SK-N-SH (cell line): ENCODE measurements around the gene WDR75. TPM values are rescaled to one million over a fixed set of nuclear protein-coding genes. Genes with fewer than 3 reads are reported as not detected.

Experiments used
- CTCF ChIA-PET: fragments of 300-600, 350-600 bp; formaldehyde crosslinking; extraction: SDS; loops from one replicate; lab custom pipeline; 2021; lab: Yijun Ruan, JAX
- POLR2A ChIA-PET: fragments of 350-600 bp; sonication (Branson Sonifier 250); formaldehyde crosslinking; extraction: SDS; loops from one replicate; lab custom pipeline; 2020; ENCODE audit warnings: antibody characterized with exemption, inconsistent platforms; lab: Yijun Ruan, JAX
- DNase-seq: peaks from one replicate; pipeline ENCODE4 v3.0.0; 2012
- H2AFZ ChIP-seq: fragments of 200-600 bp; sonication (generic); 2 replicates; pipeline ENCODE4 v1.8.1; 2016; ENCODE audit warnings: antibody characterized with exemption, mild to moderate bottlenecking, low read depth
- H3F3A ChIP-seq: fragments of 200-600 bp; sonication (generic); replicated peaks from 2 replicates; pipeline ENCODE3; 2016; ENCODE audit warnings: antibody characterized with exemption, mild to moderate bottlenecking; ENCODE audit not compliant: insufficient read depth
- H3K27ac ChIP-seq, 2 experiments: fragments of 200-500 bp in 1 of 2; fragments of 200-600 bp in 1 of 2; sonication (Bioruptor generic) in 1 of 2; sonication (generic), shearing (Covaris generic) in 1 of 2; 2 replicates each; pipeline versions ENCODE4 v1.5.1 to v1.6.1; 2014 to 2016; ENCODE audit warnings: low read depth in 2 of 2, inconsistent platforms in 1 of 2, low read length in 1 of 2, mild to moderate bottlenecking in 1 of 2, mixed read lengths in 1 of 2
- H3K27me3 ChIP-seq: fragments of 200-600 bp; sonication (generic), shearing (Covaris generic); 2 replicates; pipeline ENCODE4 v1.6.1; 2016; ENCODE audit warnings: mixed run types; ENCODE audit not compliant: insufficient read depth
- H3K36me3 ChIP-seq, 2 experiments: fragments of 200-500 bp in 1 of 2; fragments of 200-600 bp in 1 of 2; sonication (Bioruptor generic) in 1 of 2; sonication (generic) in 1 of 2; replicated peaks in 1 of 2; 2 replicates each; pipeline versions ENCODE3 to v1.5.1; 2014 to 2016; ENCODE audit warnings: low read length in 1 of 2, mild to moderate bottlenecking in 1 of 2; ENCODE audit not compliant: insufficient read depth in 2 of 2, control insufficient read depth in 1 of 2
- H3K4me1 ChIP-seq, 2 experiments: fragments of 200-500 bp in 1 of 2; fragments of 200-600 bp in 1 of 2; sonication (Bioruptor generic) in 1 of 2; sonication (generic), shearing (Covaris generic) in 1 of 2; 2 replicates each; pipeline versions ENCODE4 v1.5.1 to v1.6.1; 2014 to 2016; ENCODE audit warnings: low read depth in 1 of 2, low read length in 1 of 2, mixed run types in 1 of 2; ENCODE audit not compliant: insufficient read depth in 2 of 2, control insufficient read depth in 1 of 2
- H3K4me2 ChIP-seq: fragments of 200-600 bp; sonication (generic), shearing (Covaris generic); 2 replicates; pipeline ENCODE4 v1.6.1; 2017; ENCODE audit warnings: mixed run types
- H3K4me3 ChIP-seq, 2 experiments: fragments of 200-500 bp in 1 of 2; fragments of 200-600 bp in 1 of 2; sonication (Bioruptor generic) in 1 of 2; sonication (generic), shearing (Covaris generic) in 1 of 2; 2 replicates each; pipeline versions ENCODE4 v1.5.1 to v1.8.1; 2014 to 2016; ENCODE audit warnings: low read depth in 2 of 2, inconsistent platforms in 1 of 2, low read length in 1 of 2, mild to moderate bottlenecking in 1 of 2, mixed read lengths in 1 of 2, moderate library complexity in 1 of 2
- H3K79me2 ChIP-seq: fragments of 200-600 bp; sonication (generic); 2 replicates; pipeline ENCODE4 v1.8.1; 2017; ENCODE audit warnings: mild to moderate bottlenecking; ENCODE audit not compliant: insufficient read depth
- H3K9ac ChIP-seq: fragments of 200-600 bp; sonication (generic); 2 replicates; pipeline ENCODE4 v1.6.1; 2017; ENCODE audit warnings: mixed run types
- H3K9me2 ChIP-seq: fragments of 200-600 bp; sonication (generic); 2 replicates; pipeline ENCODE4 v1.6.1; 2017; ENCODE audit warnings: mixed run types
- H3K9me3 ChIP-seq: fragments of 200-600 bp; sonication (generic); 2 replicates; pipeline ENCODE4 v1.6.1; 2017; ENCODE audit warnings: mixed run types, mild to moderate bottlenecking, moderate library complexity
- H4K20me1 ChIP-seq: fragments of 200-600 bp; sonication (generic); 2 replicates; pipeline ENCODE4 v1.6.1; 2017; ENCODE audit warnings: mild to moderate bottlenecking, mixed run types; ENCODE audit not compliant: insufficient read depth
- CHD2 ChIP-seq: fragments of 150-350 bp; IDR thresholded peaks from 2 replicates; pipeline ENCODE4 v1.6.1; 2018; ENCODE audit warnings: low read length; ENCODE audit not compliant: partially characterized antibody
- CTCF ChIP-seq: fragments of 200-600 bp; sonication (generic); IDR thresholded peaks from 2 replicates; pipeline ENCODE4 v1.6.1; 2017; ENCODE audit warnings: antibody characterized with exemption, mild to moderate bottlenecking, moderate library complexity
- EZH2phosphoT487 ChIP-seq: fragments of 200-600 bp; sonication (generic); IDR thresholded peaks from 2 replicates; pipeline ENCODE4 v1.6.1; 2017; ENCODE audit warnings: low read depth, mixed run types, mild to moderate bottlenecking, antibody characterized with exemption, moderate library complexity, borderline replicate concordance
- FOSL2 ChIP-seq: IDR thresholded peaks from 2 replicates; pipeline ENCODE4 v1.4.0; 2012; ENCODE audit warnings: low read depth, mild to moderate bottlenecking, moderate library complexity, borderline replicate concordance
- FOXM1 ChIP-seq: IDR thresholded peaks from 2 replicates; pipeline ENCODE4 v1.4.0; 2012; ENCODE audit warnings: low read depth, mild to moderate bottlenecking
- GABPA ChIP-seq: IDR thresholded peaks from 2 replicates; pipeline ENCODE4 v1.4.0; 2012; ENCODE audit warnings: low read depth, mild to moderate bottlenecking
- MXI1 ChIP-seq: IDR thresholded peaks from 2 replicates; pipeline ENCODE4 v1.6.1; 2012; ENCODE audit warnings: mild to moderate bottlenecking, low read depth, low read length, improper control_type of control experiment
- RAD21 ChIP-seq: IDR thresholded peaks from 2 replicates; pipeline ENCODE4 v1.6.1; 2012; ENCODE audit warnings: mild to moderate bottlenecking, low read length
- RCOR1 ChIP-seq: fragments of 150-350 bp; IDR thresholded peaks from 2 replicates; pipeline ENCODE4 v1.6.1; 2017; ENCODE audit warnings: antibody characterized with exemption, low read length
- REST ChIP-seq: IDR thresholded peaks from 2 replicates; pipeline ENCODE4 v1.6.1; 2012; ENCODE audit warnings: mild to moderate bottlenecking, low read depth, low read length, moderate library complexity
- RXRA ChIP-seq: IDR thresholded peaks from 2 replicates; pipeline ENCODE4 v1.4.0; 2012; ENCODE audit warnings: low read depth, mild to moderate bottlenecking, borderline replicate concordance
- SIN3A ChIP-seq: IDR thresholded peaks from 2 replicates; pipeline ENCODE4 v1.6.1; 2012; ENCODE audit warnings: low read depth, mild to moderate bottlenecking, low read length, moderate library complexity, borderline replicate concordance
- SMC3 ChIP-seq: IDR thresholded peaks from 2 replicates; pipeline ENCODE4 v1.6.1; 2012; ENCODE audit warnings: low read depth, low read length, improper control_type of control experiment
- TAF1 ChIP-seq: IDR thresholded peaks from 2 replicates; pipeline ENCODE4 v1.6.1; 2012; ENCODE audit warnings: low read depth, mild to moderate bottlenecking, low read length, moderate library complexity, borderline replicate concordance
- TEAD4 ChIP-seq: IDR thresholded peaks from 2 replicates; pipeline ENCODE4 v1.4.0; 2012; ENCODE audit warnings: mild to moderate bottlenecking, borderline replicate concordance; ENCODE audit not compliant: insufficient read depth
- ZBTB33 ChIP-seq: IDR thresholded peaks from 2 replicates; pipeline ENCODE4 v1.4.0; 2012; ENCODE audit warnings: low read depth, borderline replicate concordance
- WGBS: methylation state at CpG from one replicate; pipeline ENCODE4 v1.1.6; 2017; ENCODE audit warnings: low lambda C conversion rate; 5-methylcytosine and 5-hydroxymethylcytosine counted together
- polyA plus RNA-seq, 3 experiments: library from polyadenylated mRNA; depleted of rRNA; stranded (reverse); fragments of >200 nt; gene quantifications; 2 replicates each; pipeline ENCODE4 v1.2.3, GENCODE V29; 2012
- TF ChIP-seq, protein P1 (sequence below): fragments of 150-350 bp; IDR thresholded peaks from 2 replicates; pipeline ENCODE4 v1.6.1; 2016; ENCODE audit warnings: mild to moderate bottlenecking, low read depth, low read length
- TF ChIP-seq, protein P2 (sequence below): IDR thresholded peaks from 2 replicates; pipeline ENCODE4 v1.4.0; 2012; ENCODE audit warnings: low read depth, borderline replicate concordance

Gene WDR75
- polyA plus RNA-seq, 1 of the 3 experiments (the other 2 are of a cell fraction) = 25.6 TPM

GRCh38 chr2:189465478-189465877 is 24.2 kb downstream of the WDR75 start:
- ChIA-PET CTCF (interaction anchor here (2.8 kb wide), 1 partner anchor 9 kb away, joined by 6 read pairs; no protein-coding TSS in a partner anchor), POLR2A (no interaction called here)
- Histone ChIP-seq H3K9me3 (no peaks in the 10 kb centered on the region), H2AFZ (no peak overlapping the region), H3K4me1 (no peaks in the 10 kb centered on the region), H3K79me2 (no peaks in the 10 kb centered on the region), H3K36me3 (peaks cover 98% of the 10 kb centered on the region in 2 experiments), H3K9me2 (no peaks in the 10 kb centered on the region), H3K9ac (no peak overlapping the region), H3K4me2 (no peak overlapping the region), H3K27ac (no peak overlapping the region; a peak in 1 of 4 replicates), H3K27me3 (no peaks in the 10 kb centered on the region), H3K4me3 (no peak overlapping the region), H3F3A (no peaks in the 10 kb centered on the region), H4K20me1 (no peaks in the 10 kb centered on the region)
- no peak for DNase-seq
- WGBS = 94% methylated on average over 3 of the region's 3 CpGs
- TF ChIP-seq REST (no peak), TEAD4 (no peak), EZH2phosphoT487 (no peak), FOXM1 (no peak), ZBTB33 (no peak), GABPA (no peak), FOSL2 (no peak), MXI1 (no peak), RXRA (no peak), CTCF (no peak), RAD21 (no peak), CHD2 (no peak), TAF1 (no peak), SMC3 (no peak), RCOR1 (no peak), SIN3A (no peak)
- TF ChIP-seq, protein P1, sequence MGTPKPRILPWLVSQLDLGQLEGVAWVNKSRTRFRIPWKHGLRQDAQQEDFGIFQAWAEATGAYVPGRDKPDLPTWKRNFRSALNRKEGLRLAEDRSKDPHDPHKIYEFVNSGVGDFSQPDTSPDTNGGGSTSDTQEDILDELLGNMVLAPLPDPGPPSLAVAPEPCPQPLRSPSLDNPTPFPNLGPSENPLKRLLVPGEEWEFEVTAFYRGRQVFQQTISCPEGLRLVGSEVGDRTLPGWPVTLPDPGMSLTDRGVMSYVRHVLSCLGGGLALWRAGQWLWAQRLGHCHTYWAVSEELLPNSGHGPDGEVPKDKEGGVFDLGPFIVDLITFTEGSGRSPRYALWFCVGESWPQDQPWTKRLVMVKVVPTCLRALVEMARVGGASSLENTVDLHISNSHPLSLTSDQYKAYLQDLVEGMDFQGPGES = no peak
- TF ChIP-seq, protein P2, sequence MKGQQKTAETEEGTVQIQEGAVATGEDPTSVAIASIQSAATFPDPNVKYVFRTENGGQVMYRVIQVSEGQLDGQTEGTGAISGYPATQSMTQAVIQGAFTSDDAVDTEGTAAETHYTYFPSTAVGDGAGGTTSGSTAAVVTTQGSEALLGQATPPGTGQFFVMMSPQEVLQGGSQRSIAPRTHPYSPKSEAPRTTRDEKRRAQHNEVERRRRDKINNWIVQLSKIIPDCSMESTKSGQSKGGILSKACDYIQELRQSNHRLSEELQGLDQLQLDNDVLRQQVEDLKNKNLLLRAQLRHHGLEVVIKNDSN = no peak
